ENCODE measurements around the gene ZMYND10.

ZMYND10 gene

DNA sequence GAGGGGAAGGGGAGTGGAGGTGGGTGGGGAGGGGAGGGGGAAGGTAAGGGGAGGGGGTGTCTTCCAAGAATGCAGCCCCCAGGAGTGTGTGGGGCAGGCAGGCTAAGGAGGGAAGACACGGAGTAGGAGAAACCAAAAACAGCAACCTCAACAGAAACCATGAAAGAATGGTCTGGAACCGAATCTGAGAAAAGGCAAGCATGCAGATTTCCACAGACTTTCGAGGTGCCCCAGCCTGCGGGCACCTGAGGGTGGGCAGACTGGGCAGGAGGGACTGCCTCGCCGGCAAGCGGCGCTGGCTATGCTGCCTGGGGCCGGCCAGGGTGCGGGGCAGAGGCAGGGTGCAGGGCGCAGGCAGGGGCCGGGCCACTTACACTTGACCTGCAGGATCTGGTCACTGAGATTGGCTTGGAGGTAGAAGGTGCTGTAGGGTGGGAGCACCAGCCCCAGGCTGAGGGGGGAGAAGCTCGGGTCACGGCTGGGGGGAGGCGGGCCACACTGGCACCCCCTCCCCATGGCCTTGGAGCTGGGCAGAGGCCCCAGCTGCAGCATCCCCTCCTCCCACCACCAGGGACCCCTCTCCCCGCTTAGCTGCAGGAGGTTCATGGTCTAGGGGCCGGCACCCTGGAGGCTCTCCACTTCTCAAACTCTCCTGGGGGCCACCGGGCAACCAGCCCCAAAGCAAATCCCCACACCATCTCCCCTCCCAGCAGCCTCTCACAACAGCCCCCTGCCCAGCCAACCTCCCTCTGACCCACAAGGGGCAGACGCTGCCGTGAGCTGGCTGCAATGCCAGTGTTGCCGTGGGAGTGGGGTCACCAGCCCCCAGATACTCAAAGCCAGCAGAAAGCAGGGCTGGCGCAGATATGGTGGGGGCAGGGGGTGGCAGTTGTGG lies 29.1 kb upstream of the ZMYND10 start:
- H3K4me1 ChIP-seq (ENCODE audit: insufficient read depth, low read length, poor library complexity, severe bottlenecking): peaks cover 20% of the 10 kb centered on the region
- no peak for TF ChIP-seq CTCF (conservative IDR thresholded peaks at IDR 0.05; ENCODE audit: low read length)
- TF ChIP-seq EZH2phosphoT487 (IDR thresholded peaks at IDR 0.05; ENCODE audit: borderline replicate concordance): no peak
- no peak overlapping the region for H3K4me3 ChIP-seq (ENCODE audit: low read length, poor library complexity, severe bottlenecking)
- no peaks in the 10 kb centered on the region for H3K27me3 ChIP-seq (ENCODE audit: insufficient read depth, low read length, poor library complexity, severe bottlenecking)
- H3K36me3 ChIP-seq (ENCODE audit: insufficient read depth, low read length): no peaks in the 10 kb centered on the region
- H3K9me3 ChIP-seq (ENCODE audit: insufficient read depth, low read depth, low read length): no peaks in the 10 kb centered on the region
- H3F3A ChIP-seq (ENCODE audit: low read depth): 0 out of 2 replicates have a peak, but pooled peaks cover 3% of the 10 kb centered on the region
- H3K79me2 ChIP-seq (ENCODE audit: insufficient read depth, low read length): no peaks in the 10 kb centered on the region
- no peaks in the 10 kb centered on the region for H4K20me1 ChIP-seq (ENCODE audit: insufficient read depth, low read length, poor library complexity, severe bottlenecking)
- H3K9ac ChIP-seq (ENCODE audit: low read depth, low read length, poor library complexity, severe bottlenecking): no peak overlapping the region
- H3K9me2 ChIP-seq (replicated peaks; ENCODE audit: low read depth, low read length): no peaks in the 10 kb centered on the region
- no peak overlapping the region for H2AFZ ChIP-seq (ENCODE audit: low read length)
- no peak overlapping the region for H3K4me2 ChIP-seq (ENCODE audit: low read depth, low read length, poor library complexity, severe bottlenecking)

DNA sequence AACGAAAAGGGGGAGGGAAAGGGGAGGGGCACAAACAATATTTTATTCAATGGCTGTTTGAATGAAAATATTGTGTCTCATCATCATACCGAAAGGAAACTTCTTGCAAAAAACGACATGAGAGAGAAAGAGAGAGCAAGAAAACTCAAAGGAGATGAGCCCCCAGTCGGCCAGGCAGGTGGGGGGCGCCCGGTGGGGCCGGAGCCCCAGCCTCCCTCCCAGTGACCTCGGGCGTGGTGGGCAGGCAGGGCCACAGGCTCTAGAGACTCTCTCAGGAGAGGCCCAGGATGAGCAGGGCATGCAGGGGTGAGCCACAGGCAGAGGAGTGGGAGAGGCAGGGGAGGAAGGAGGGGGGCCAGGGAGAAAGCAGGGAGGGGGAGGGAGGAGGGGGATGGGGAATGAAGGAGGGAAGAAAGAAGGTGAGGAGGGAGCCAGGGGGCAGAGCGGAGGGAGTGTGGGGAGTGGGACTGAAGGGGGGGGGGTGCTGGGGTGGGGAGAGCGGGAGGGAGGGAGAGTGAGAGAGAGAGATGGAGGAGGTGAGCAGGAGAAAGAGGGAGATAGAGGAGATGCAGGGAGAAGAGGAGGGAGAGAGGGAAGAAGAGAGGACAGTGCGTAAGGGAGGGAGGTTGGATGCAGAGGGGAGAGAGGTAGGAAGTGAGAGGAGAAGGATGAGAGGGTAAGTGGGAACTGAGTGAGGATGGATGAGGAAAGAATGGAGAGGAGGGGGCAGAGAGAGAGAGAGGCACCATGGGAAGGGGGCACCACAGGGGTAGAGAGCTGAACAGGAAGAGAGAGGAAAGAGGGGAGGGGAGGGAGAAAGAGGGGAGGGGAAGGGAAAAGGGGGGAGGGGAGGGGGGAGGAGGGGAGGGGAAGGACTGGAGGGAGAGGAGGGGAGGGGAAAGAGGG lies 27.9 kb upstream of the ZMYND10 start:
- no peaks in the 10 kb centered on the region for H3K36me3 ChIP-seq (ENCODE audit: insufficient read depth, low read length)
- no peak overlapping the region for H3K4me3 ChIP-seq (ENCODE audit: low read length, poor library complexity, severe bottlenecking)
- no peaks in the 10 kb centered on the region for H4K20me1 ChIP-seq (ENCODE audit: insufficient read depth, low read length, poor library complexity, severe bottlenecking)
- H3K4me2 ChIP-seq (ENCODE audit: low read depth, low read length, poor library complexity, severe bottlenecking): peak overlapping the region; percentile 60
- H2AFZ ChIP-seq (ENCODE audit: low read length): no peak overlapping the region; the same call in 1 of the 2 replicates
- H3K27me3 ChIP-seq (ENCODE audit: insufficient read depth, low read length, poor library complexity, severe bottlenecking): no peaks in the 10 kb centered on the region
- H3K9me2 ChIP-seq (replicated peaks; ENCODE audit: low read depth, low read length): no peaks in the 10 kb centered on the region
- H3K79me2 ChIP-seq (ENCODE audit: insufficient read depth, low read length): no peaks in the 10 kb centered on the region
- H3K4me1 ChIP-seq (ENCODE audit: insufficient read depth, low read length, poor library complexity, severe bottlenecking): peaks cover 20% of the 10 kb centered on the region
- H3K9ac ChIP-seq (ENCODE audit: low read depth, low read length, poor library complexity, severe bottlenecking): peak overlapping the region; percentile 59
- H3K9me3 ChIP-seq (ENCODE audit: insufficient read depth, low read depth, low read length): no peaks in the 10 kb centered on the region
- H3F3A ChIP-seq (ENCODE audit: low read depth): 0 out of 2 replicates have a peak, but pooled peaks cover 3% of the 10 kb centered on the region
- TF ChIP-seq CTCF (conservative IDR thresholded peaks at IDR 0.05; ENCODE audit: low read length): no peak
- TF ChIP-seq EZH2phosphoT487 (IDR thresholded peaks at IDR 0.05; ENCODE audit: borderline replicate concordance): no peak

- Histone ChIP-seq H3K9ac (ENCODE audit: low read depth, low read length, poor library complexity, severe bottlenecking) (peak overlapping the region; percentile 59), H3K4me2 (ENCODE audit: low read depth, low read length, poor library complexity, severe bottlenecking) (peak overlapping the region; percentile 60), H3K9me2 (replicated peaks; ENCODE audit: low read depth, low read length) (no peaks in the 10 kb centered on the region), H3K27me3 (ENCODE audit: insufficient read depth, low read length, poor library complexity, severe bottlenecking) (no peaks in the 10 kb centered on the region), H3F3A (ENCODE audit: low read depth) (0 out of 2 replicates have a peak, but pooled peaks cover 3% of the 10 kb centered on the region), H3K4me1 (ENCODE audit: insufficient read depth, low read length, poor library complexity, severe bottlenecking) (peaks cover 20% of the 10 kb centered on the region), H3K36me3 (ENCODE audit: insufficient read depth, low read length) (no peaks in the 10 kb centered on the region), H3K4me3 (ENCODE audit: low read length, poor library complexity, severe bottlenecking) (no peak overlapping the region), H4K20me1 (ENCODE audit: insufficient read depth, low read length, poor library complexity, severe bottlenecking) (no peaks in the 10 kb centered on the region), H2AFZ (ENCODE audit: low read length) (no peak overlapping the region), H3K79me2 (ENCODE audit: insufficient read depth, low read length) (no peaks in the 10 kb centered on the region), H3K9me3 (ENCODE audit: insufficient read depth, low read depth, low read length) (no peaks in the 10 kb centered on the region)
- TF ChIP-seq EZH2phosphoT487 (IDR thresholded peaks at IDR 0.05; ENCODE audit: borderline replicate concordance) (no peak), CTCF (conservative IDR thresholded peaks at IDR 0.05; ENCODE audit: low read length) (peak; percentile 37)
These were observed 26.8 kb upstream of the ZMYND10 start for GRCh38 chr3:50372349-50372748.
